GM23338 (cell line): ENCODE data around the gene KIF18B. TPM values are rescaled to one million over a fixed set of nuclear protein-coding genes. Genes with fewer than 3 reads are reported as not detected.

ENCODE experiments used
- ATAC-seq: fragments of 200-7000 bp; cut with Tn5 transposase; 3 replicates; pipeline ENCODE4 v1.9.1; 2020
- DNase-seq: peaks from one replicate; pipeline ENCODE4 v3.0.0-alpha.2; 2015; ENCODE audit warnings: low spot score
- H2AFZ ChIP-seq: fragments of 200-600 bp; sonication (generic); 2 replicates; pipeline ENCODE4 v1.8.0; 2016; ENCODE audit warnings: antibody characterized with exemption, mild to moderate bottlenecking, moderate library complexity
- H3F3A ChIP-seq: fragments of 200-600 bp; sonication (generic); replicated peaks from 2 replicates; pipeline ENCODE4 v1.8.0; 2017; ENCODE audit warnings: antibody characterized with exemption, mixed run types, low read depth
- H3K27ac ChIP-seq: fragments of 200-600 bp; sonication (generic); 2 replicates; pipeline ENCODE4 v1.6.1; 2016; ENCODE audit warnings: low read depth
- H3K27me3 ChIP-seq: fragments of 200-600 bp; sonication (generic); 2 replicates; pipeline ENCODE4 v1.8.0; 2016; ENCODE audit warnings: mild to moderate bottlenecking, mixed run types, moderate library complexity; ENCODE audit not compliant: insufficient read depth
- H3K36me3 ChIP-seq: fragments of 200-600 bp; sonication (generic); 2 replicates; pipeline ENCODE4 v1.8.0; 2016; ENCODE audit warnings: mild to moderate bottlenecking; ENCODE audit not compliant: insufficient read depth
- H3K4me1 ChIP-seq: fragments of 200-600 bp; sonication (generic); 2 replicates; pipeline ENCODE4 v1.8.0; 2016; ENCODE audit warnings: mild to moderate bottlenecking, moderate library complexity; ENCODE audit not compliant: insufficient read depth
- H3K4me2 ChIP-seq: fragments of 200-600 bp; sonication (generic); 2 replicates; pipeline ENCODE4 v1.7.1; 2017; ENCODE audit warnings: mixed run types
- H3K4me3 ChIP-seq: fragments of 200-600 bp; sonication (generic); 2 replicates; pipeline ENCODE4 v1.6.1; 2016; ENCODE audit warnings: mixed run types
- H3K79me2 ChIP-seq: fragments of 200-600 bp; sonication (generic); replicated peaks from 2 replicates; pipeline ENCODE4 v1.8.0; 2017; ENCODE audit warnings: mild to moderate bottlenecking; ENCODE audit not compliant: insufficient read depth
- H3K9me2 ChIP-seq: fragments of 200-600 bp; sonication (generic); 2 replicates; pipeline ENCODE4 v1.8.0; 2017; ENCODE audit not compliant: insufficient read depth
- H4K20me1 ChIP-seq: fragments of 200-600 bp; sonication (generic); replicated peaks from 2 replicates; pipeline ENCODE4 v1.8.0; 2017; ENCODE audit warnings: mild to moderate bottlenecking; ENCODE audit not compliant: insufficient read depth
- H3K27ac Mint-ChIP-seq: 2 replicates; pipeline ENCODE4 v1.8.0; 2020; ENCODE audit warnings: inconsistent platforms, mild to moderate bottlenecking, moderate library complexity, mixed read lengths
- H3K27me3 Mint-ChIP-seq: 3 replicates; pipeline ENCODE4 v1.8.0; 2022; ENCODE audit warnings: low read depth, mild to moderate bottlenecking, moderate library complexity, mixed read lengths, inconsistent platforms; ENCODE audit not compliant: insufficient read depth, poor library complexity
- H3K36me3 Mint-ChIP-seq: 3 replicates; pipeline ENCODE4 v1.8.0; 2021; ENCODE audit warnings: low read depth, mild to moderate bottlenecking, inconsistent platforms, moderate library complexity, mixed read lengths
- H3K4me1 Mint-ChIP-seq: 3 replicates; pipeline ENCODE4 v1.8.0; 2020; ENCODE audit warnings: mild to moderate bottlenecking, inconsistent platforms, mixed read lengths
- H3K4me3 Mint-ChIP-seq: 3 replicates; pipeline ENCODE4 v1.8.0; 2021; ENCODE audit warnings: moderate library complexity, mild to moderate bottlenecking, inconsistent platforms, mixed read lengths
- H3K9me3 Mint-ChIP-seq: 3 replicates; pipeline ENCODE4 v1.8.0; 2020; ENCODE audit warnings: moderate library complexity, mild to moderate bottlenecking, inconsistent platforms, mixed read lengths
- CREB1 ChIP-seq: fragments of 250-450 bp; sonication (Bioruptor Pico); IDR thresholded peaks from 2 replicates; pipeline ENCODE4 v1.5.0; 2020; ENCODE audit warnings: low read depth, mild to moderate bottlenecking, moderate library complexity
- EZH2 ChIP-seq: fragments of 200-600 bp; sonication (generic); IDR thresholded peaks from one replicate; pipeline ENCODE4 v1.8.0; 2017; ENCODE audit warnings: antibody characterized with exemption, mild to moderate bottlenecking, low read depth; ENCODE audit not compliant: unreplicated experiment
- EZH2phosphoT487 ChIP-seq: fragments of 200-600 bp; sonication (generic); IDR thresholded peaks from one replicate; pipeline ENCODE4 v1.8.1; 2018; ENCODE audit warnings: antibody characterized with exemption; ENCODE audit not compliant: unreplicated experiment
- JUNB ChIP-seq: IDR thresholded peaks from one replicate; pipeline ENCODE4 v1.6.1; 2016; ENCODE audit warnings: antibody characterized with exemption; ENCODE audit not compliant: unreplicated experiment
- NANOG ChIP-seq: IDR thresholded peaks from 2 replicates; pipeline ENCODE4 v1.6.1; 2016; ENCODE audit warnings: antibody characterized with exemption, borderline replicate concordance
- POLR2AphosphoS5 ChIP-seq: IDR thresholded peaks from 2 replicates; pipeline ENCODE4 v1.6.1; 2016; ENCODE audit warnings: antibody characterized with exemption, low read depth
- ZNF114 ChIP-seq: fragments of 250-450 bp; sonication (Bioruptor Pico); IDR thresholded peaks from 2 replicates; pipeline ENCODE4 v1.5.0; 2020; ENCODE audit warnings: mild to moderate bottlenecking, moderate library complexity
- ZNF331 ChIP-seq: fragments of 250-450 bp; sonication (Bioruptor Pico); IDR thresholded peaks from 2 replicates; pipeline ENCODE4 v1.5.0; 2020; ENCODE audit warnings: low read depth, mild to moderate bottlenecking, moderate library complexity
- polyA plus RNA-seq: library from polyadenylated mRNA; unstranded; fragments of >200 nt; fragmentation: Nextera tagmentation; extraction: Ambion mirVana; gene quantifications from 2 replicates; pipeline ENCODE4 v1.2.1, GENCODE V29; 2016
- total RNA-seq: library from RNA; depleted of rRNA; stranded (reverse); fragments of >200 nt; shearing (Covaris generic); gene quantifications from 2 replicates; pipeline ENCODE4 v1.2.3, GENCODE V29; 2014
- TF ChIP-seq, protein P1 (sequence below): IDR thresholded peaks from 2 replicates; pipeline ENCODE4 v1.6.1; 2016; ENCODE audit warnings: antibody characterized with exemption
- TF ChIP-seq, protein P2 (sequence below), 2 experiments: fragments of 200-600 bp in 1 of 2; sonication (generic) in 1 of 2; conservative IDR thresholded peaks; 2 replicates each; pipeline versions ENCODE4 v1.5.1 to v1.6.1; 2016 to 2017; ENCODE audit warnings: antibody characterized with exemption in 2 of 2, low read depth in 2 of 2, mild to moderate bottlenecking in 2 of 2, moderate library complexity in 1 of 2
- TF ChIP-seq, protein P3 (sequence below): IDR thresholded peaks from one replicate; pipeline ENCODE4 v1.6.1; 2018; ENCODE audit warnings: antibody characterized with exemption; ENCODE audit not compliant: unreplicated experiment
- TF ChIP-seq, protein P4 (sequence below): fragments of 250-450 bp; sonication (Bioruptor Pico); IDR thresholded peaks from 2 replicates; pipeline ENCODE4 v1.5.0; 2020; ENCODE audit warnings: mild to moderate bottlenecking, moderate library complexity

The KIF18B gene
- total and polyA plus RNA-seq, 2 experiments from 2014 or later: 14.1 to 28.4 TPM

DNA sequence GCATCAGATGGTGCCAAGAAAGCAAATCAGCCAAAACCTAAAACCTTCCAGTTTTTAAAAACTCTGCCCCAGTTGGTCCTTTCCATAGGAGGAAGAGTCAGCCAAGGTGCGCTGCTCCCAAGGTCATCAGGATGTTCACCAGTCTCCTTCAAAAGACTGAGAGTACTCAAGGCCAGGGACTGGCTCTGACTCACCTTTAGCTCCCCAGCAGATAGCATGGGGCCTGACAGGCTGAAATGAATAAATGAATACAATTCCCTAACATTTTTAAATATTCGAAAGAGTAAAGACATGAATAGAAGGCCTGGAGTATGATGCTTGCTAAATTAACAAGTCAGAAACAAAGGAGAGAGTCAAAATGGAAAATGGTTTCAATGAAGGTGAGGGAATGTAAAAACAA is 67.5 kb downstream of the KIF18B start (continued):
- TF ChIP-seq CREB1 (CRISPR knock-in tag) (no peak), EZH2 (no peak), JUNB (no peak), NANOG (no peak), ZNF331 (CRISPR knock-in tag) (no peak), EZH2phosphoT487 (no peak), POLR2AphosphoS5 (no peak)
- TF ChIP-seq, protein P1, sequence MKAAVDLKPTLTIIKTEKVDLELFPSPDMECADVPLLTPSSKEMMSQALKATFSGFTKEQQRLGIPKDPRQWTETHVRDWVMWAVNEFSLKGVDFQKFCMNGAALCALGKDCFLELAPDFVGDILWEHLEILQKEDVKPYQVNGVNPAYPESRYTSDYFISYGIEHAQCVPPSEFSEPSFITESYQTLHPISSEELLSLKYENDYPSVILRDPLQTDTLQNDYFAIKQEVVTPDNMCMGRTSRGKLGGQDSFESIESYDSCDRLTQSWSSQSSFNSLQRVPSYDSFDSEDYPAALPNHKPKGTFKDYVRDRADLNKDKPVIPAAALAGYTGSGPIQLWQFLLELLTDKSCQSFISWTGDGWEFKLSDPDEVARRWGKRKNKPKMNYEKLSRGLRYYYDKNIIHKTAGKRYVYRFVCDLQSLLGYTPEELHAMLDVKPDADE: no peak
- TF ChIP-seq, protein P2, sequence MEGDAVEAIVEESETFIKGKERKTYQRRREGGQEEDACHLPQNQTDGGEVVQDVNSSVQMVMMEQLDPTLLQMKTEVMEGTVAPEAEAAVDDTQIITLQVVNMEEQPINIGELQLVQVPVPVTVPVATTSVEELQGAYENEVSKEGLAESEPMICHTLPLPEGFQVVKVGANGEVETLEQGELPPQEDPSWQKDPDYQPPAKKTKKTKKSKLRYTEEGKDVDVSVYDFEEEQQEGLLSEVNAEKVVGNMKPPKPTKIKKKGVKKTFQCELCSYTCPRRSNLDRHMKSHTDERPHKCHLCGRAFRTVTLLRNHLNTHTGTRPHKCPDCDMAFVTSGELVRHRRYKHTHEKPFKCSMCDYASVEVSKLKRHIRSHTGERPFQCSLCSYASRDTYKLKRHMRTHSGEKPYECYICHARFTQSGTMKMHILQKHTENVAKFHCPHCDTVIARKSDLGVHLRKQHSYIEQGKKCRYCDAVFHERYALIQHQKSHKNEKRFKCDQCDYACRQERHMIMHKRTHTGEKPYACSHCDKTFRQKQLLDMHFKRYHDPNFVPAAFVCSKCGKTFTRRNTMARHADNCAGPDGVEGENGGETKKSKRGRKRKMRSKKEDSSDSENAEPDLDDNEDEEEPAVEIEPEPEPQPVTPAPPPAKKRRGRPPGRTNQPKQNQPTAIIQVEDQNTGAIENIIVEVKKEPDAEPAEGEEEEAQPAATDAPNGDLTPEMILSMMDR (conservative IDR thresholded peaks at IDR 0.05; ENCODE audit: low read depth in 2 of 2): no peak
- TF ChIP-seq, protein P3, sequence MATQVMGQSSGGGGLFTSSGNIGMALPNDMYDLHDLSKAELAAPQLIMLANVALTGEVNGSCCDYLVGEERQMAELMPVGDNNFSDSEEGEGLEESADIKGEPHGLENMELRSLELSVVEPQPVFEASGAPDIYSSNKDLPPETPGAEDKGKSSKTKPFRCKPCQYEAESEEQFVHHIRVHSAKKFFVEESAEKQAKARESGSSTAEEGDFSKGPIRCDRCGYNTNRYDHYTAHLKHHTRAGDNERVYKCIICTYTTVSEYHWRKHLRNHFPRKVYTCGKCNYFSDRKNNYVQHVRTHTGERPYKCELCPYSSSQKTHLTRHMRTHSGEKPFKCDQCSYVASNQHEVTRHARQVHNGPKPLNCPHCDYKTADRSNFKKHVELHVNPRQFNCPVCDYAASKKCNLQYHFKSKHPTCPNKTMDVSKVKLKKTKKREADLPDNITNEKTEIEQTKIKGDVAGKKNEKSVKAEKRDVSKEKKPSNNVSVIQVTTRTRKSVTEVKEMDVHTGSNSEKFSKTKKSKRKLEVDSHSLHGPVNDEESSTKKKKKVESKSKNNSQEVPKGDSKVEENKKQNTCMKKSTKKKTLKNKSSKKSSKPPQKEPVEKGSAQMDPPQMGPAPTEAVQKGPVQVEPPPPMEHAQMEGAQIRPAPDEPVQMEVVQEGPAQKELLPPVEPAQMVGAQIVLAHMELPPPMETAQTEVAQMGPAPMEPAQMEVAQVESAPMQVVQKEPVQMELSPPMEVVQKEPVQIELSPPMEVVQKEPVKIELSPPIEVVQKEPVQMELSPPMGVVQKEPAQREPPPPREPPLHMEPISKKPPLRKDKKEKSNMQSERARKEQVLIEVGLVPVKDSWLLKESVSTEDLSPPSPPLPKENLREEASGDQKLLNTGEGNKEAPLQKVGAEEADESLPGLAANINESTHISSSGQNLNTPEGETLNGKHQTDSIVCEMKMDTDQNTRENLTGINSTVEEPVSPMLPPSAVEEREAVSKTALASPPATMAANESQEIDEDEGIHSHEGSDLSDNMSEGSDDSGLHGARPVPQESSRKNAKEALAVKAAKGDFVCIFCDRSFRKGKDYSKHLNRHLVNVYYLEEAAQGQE: no peak

DNA sequence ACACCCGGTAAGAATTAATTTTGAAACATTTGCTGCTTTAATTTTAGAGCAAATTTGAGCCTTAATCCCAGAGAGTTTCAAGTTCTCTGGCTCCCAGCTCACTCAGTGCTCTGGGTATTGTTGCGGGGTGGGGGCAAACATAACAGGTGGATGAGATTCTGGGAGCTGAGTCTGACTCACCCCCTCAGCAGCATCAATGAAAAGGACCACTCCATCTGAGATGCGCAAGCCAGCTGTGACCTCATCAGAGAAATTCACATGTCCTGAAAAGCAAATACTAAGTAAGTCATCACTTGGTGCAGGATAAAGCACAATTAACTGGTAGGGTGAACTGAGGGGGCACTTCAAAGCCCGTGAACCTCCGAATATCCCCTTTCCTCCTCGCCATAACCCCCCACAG is 68.2 kb downstream of the KIF18B start:
- peaks cover 77% of the 10 kb centered on the region for H3K36me3 ChIP-seq
- H3K4me1 ChIP-seq: no peaks in the 10 kb centered on the region
- H3K27ac Mint-ChIP-seq: no peak overlapping the region
- H3K27me3 ChIP-seq: no peaks in the 10 kb centered on the region
- H3K79me2 ChIP-seq: no peaks in the 10 kb centered on the region; the same call in 1 of the 2 replicates
- peaks cover 8% of the 10 kb centered on the region for H4K20me1 ChIP-seq
- H3K9me2 ChIP-seq: no peaks in the 10 kb centered on the region
- H3K4me1 Mint-ChIP-seq: no peaks in the 10 kb centered on the region
- no peak for ATAC-seq
- H3F3A ChIP-seq: peaks cover 22% of the 10 kb centered on the region; the same call in 1 of the 2 replicates
- DNase-seq: no peak
- H3K4me3 ChIP-seq: no peak overlapping the region
- H3K36me3 Mint-ChIP-seq: peaks cover 79% of the 10 kb centered on the region
- no peak overlapping the region for H2AFZ ChIP-seq
- H3K9me3 Mint-ChIP-seq: no peaks in the 10 kb centered on the region
- no peak overlapping the region for H3K27ac ChIP-seq
- H3K4me3 Mint-ChIP-seq: no peak overlapping the region
- H3K4me2 ChIP-seq: no peak overlapping the region
- H3K27me3 Mint-ChIP-seq: peaks cover 3% of the 10 kb centered on the region
- TF ChIP-seq ZNF114 (CRISPR knock-in tag) (no peak), EZH2 (no peak), JUNB (no peak)
- TF ChIP-seq, protein P4, sequence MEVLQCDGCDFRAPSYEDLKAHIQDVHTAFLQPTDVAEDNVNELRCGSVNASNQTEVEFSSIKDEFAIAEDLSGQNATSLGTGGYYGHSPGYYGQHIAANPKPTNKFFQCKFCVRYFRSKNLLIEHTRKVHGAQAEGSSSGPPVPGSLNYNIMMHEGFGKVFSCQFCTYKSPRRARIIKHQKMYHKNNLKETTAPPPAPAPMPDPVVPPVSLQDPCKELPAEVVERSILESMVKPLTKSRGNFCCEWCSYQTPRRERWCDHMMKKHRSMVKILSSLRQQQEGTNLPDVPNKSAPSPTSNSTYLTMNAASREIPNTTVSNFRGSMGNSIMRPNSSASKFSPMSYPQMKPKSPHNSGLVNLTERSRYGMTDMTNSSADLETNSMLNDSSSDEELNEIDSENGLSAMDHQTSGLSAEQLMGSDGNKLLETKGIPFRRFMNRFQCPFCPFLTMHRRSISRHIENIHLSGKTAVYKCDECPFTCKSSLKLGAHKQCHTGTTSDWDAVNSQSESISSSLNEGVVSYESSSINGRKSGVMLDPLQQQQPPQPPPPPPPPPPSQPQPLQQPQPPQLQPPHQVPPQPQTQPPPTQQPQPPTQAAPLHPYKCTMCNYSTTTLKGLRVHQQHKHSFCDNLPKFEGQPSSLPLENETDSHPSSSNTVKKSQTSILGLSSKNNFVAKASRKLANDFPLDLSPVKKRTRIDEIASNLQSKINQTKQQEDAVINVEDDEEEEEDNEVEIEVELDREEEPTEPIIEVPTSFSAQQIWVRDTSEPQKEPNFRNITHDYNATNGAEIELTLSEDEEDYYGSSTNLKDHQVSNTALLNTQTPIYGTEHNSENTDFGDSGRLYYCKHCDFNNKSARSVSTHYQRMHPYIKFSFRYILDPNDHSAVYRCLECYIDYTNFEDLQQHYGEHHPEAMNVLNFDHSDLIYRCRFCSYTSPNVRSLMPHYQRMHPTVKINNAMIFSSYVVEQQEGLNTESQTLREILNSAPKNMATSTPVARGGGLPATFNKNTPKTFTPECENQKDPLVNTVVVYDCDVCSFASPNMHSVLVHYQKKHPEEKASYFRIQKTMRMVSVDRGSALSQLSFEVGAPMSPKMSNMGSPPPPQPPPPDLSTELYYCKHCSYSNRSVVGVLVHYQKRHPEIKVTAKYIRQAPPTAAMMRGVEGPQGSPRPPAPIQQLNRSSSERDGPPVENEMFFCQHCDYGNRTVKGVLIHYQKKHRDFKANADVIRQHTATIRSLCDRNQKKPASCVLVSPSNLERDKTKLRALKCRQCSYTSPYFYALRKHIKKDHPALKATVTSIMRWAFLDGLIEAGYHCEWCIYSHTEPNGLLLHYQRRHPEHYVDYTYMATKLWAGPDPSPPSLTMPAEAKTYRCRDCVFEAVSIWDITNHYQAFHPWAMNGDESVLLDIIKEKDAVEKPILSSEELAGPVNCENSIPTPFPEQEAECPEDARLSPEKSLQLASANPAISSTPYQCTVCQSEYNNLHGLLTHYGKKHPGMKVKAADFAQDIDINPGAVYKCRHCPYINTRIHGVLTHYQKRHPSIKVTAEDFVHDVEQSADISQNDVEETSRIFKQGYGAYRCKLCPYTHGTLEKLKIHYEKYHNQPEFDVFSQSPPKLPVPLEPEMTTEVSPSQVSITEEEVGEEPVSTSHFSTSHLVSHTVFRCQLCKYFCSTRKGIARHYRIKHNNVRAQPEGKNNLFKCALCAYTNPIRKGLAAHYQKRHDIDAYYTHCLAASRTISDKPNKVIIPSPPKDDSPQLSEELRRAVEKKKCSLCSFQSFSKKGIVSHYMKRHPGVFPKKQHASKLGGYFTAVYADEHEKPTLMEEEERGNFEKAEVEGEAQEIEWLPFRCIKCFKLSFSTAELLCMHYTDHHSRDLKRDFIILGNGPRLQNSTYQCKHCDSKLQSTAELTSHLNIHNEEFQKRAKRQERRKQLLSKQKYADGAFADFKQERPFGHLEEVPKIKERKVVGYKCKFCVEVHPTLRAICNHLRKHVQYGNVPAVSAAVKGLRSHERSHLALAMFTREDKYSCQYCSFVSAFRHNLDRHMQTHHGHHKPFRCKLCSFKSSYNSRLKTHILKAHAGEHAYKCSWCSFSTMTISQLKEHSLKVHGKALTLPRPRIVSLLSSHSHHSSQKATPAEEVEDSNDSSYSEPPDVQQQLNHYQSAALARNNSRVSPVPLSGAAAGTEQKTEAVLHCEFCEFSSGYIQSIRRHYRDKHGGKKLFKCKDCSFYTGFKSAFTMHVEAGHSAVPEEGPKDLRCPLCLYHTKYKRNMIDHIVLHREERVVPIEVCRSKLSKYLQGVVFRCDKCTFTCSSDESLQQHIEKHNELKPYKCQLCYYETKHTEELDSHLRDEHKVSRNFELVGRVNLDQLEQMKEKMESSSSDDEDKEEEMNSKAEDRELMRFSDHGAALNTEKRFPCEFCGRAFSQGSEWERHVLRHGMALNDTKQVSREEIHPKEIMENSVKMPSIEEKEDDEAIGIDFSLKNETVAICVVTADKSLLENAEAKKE: no peak
- TF ChIP-seq, protein P1: no peak
